H9 (cell line): ENCODE results near the gene IPPK. TPM values are rescaled to one million over a fixed set of nuclear protein-coding genes. Genes with fewer than 3 reads are reported as not detected.
A peak's percentile ranks its signal among the peaks of the same experiment; 100 is the strongest.

Experiments
- DNase-seq: peaks from one replicate; pipeline ENCODE4 v3.0.0-alpha.2; 2017
- H2AFZ ChIP-seq: one replicate; pipeline ENCODE4 v1.6.1; 2013; ENCODE audit warnings: mild to moderate bottlenecking, low read length, control low read depth, moderate library complexity
- H2AK5ac ChIP-seq: 2 replicates; pipeline ENCODE4 v1.6.1; 2013; ENCODE audit warnings: low read length, control low read depth, mixed read lengths; ENCODE audit not compliant: insufficient read length
- H2BK120ac ChIP-seq: one replicate; pipeline ENCODE4 v1.6.1; 2013; ENCODE audit warnings: low read depth, mild to moderate bottlenecking, low read length, control low read depth, inconsistent platforms; ENCODE audit not compliant: poor library complexity, severe bottlenecking
- H2BK12ac ChIP-seq: 2 replicates; pipeline ENCODE4 v1.6.1; 2013; ENCODE audit warnings: low read length, control low read depth, mixed read lengths, low read depth; ENCODE audit not compliant: insufficient read length
- H2BK15ac ChIP-seq: 2 replicates; pipeline ENCODE4 v1.6.1; 2013; ENCODE audit warnings: low read depth, low read length, control low read depth
- H2BK20ac ChIP-seq: one replicate; pipeline ENCODE4 v1.6.1; 2013; ENCODE audit warnings: low read depth, mild to moderate bottlenecking, low read length, control low read depth, inconsistent platforms; ENCODE audit not compliant: poor library complexity, severe bottlenecking
- H2BK5ac ChIP-seq: 2 replicates; pipeline ENCODE4 v1.6.1; 2013; ENCODE audit warnings: low read length, control low read depth, mixed read lengths; ENCODE audit not compliant: insufficient read length
- H3K14ac ChIP-seq: 2 replicates; pipeline ENCODE4 v1.6.1; 2013; ENCODE audit warnings: low read length, control low read depth; ENCODE audit not compliant: insufficient read depth
- H3K18ac ChIP-seq: 2 replicates; pipeline ENCODE4 v1.6.1; 2013; ENCODE audit warnings: low read depth, mild to moderate bottlenecking, mixed read lengths, low read length, control low read depth; ENCODE audit not compliant: insufficient read length
- H3K23ac ChIP-seq: 2 replicates; pipeline ENCODE4 v1.6.1; 2013; ENCODE audit warnings: low read length, control low read depth, mixed read lengths, low read depth; ENCODE audit not compliant: insufficient read length
- H3K23me2 ChIP-seq: 2 replicates; pipeline ENCODE4 v1.6.1; 2013; ENCODE audit warnings: low read depth, mild to moderate bottlenecking, mixed read lengths, low read length, control low read depth; ENCODE audit not compliant: insufficient read length, poor library complexity, severe bottlenecking
- H3K27ac ChIP-seq: 2 replicates; pipeline ENCODE4 v1.5.1; 2013; ENCODE audit warnings: low read length, control low read depth, mixed read lengths, low read depth; ENCODE audit not compliant: insufficient read length
- H3K27me3 ChIP-seq: 2 replicates; pipeline ENCODE4 v1.6.1; 2013; ENCODE audit warnings: low read length, control low read depth, inconsistent platforms; ENCODE audit not compliant: insufficient read depth
- H3K4ac ChIP-seq: 2 replicates; pipeline ENCODE4 v1.6.1; 2013; ENCODE audit warnings: low read depth, mild to moderate bottlenecking, control low read depth, inconsistent platforms, low read length, moderate library complexity
- H3K4me1 ChIP-seq: 2 replicates; pipeline ENCODE4 v1.6.1; 2013; ENCODE audit warnings: low read length, control low read depth, inconsistent platforms; ENCODE audit not compliant: insufficient read depth
- H3K4me2 ChIP-seq: 2 replicates; pipeline ENCODE4 v1.6.1; 2013; ENCODE audit warnings: low read length, control low read depth, mixed read lengths; ENCODE audit not compliant: insufficient read length, insufficient read depth
- H3K56ac ChIP-seq: 2 replicates; pipeline ENCODE4 v1.6.1; 2013; ENCODE audit warnings: low read depth, mild to moderate bottlenecking, mixed read lengths, low read length, control low read depth; ENCODE audit not compliant: insufficient read length
- H3K79me1 ChIP-seq: 2 replicates; pipeline ENCODE4 v1.6.1; 2013; ENCODE audit warnings: low read depth, mild to moderate bottlenecking, moderate library complexity, low read length, control low read depth, inconsistent platforms; ENCODE audit not compliant: insufficient read depth, poor library complexity, severe bottlenecking
- H3K79me2 ChIP-seq: 2 replicates; pipeline ENCODE4 v1.6.1; 2013; ENCODE audit warnings: low read length, control low read depth, inconsistent platforms; ENCODE audit not compliant: insufficient read depth
- H3K9ac ChIP-seq: 2 replicates; pipeline ENCODE4 v1.6.1; 2013; ENCODE audit warnings: low read length, control low read depth, mixed read lengths; ENCODE audit not compliant: insufficient read length; ENCODE audit errors: extremely low read depth
- H3K9me3 ChIP-seq: one replicate; pipeline ENCODE4 v1.6.1; 2013; ENCODE audit warnings: low read depth, low read length, inconsistent platforms; ENCODE audit not compliant: control insufficient read depth
- H3T11ph ChIP-seq: one replicate; pipeline ENCODE4 v1.6.1; 2013; ENCODE audit warnings: mild to moderate bottlenecking, low read length, control low read depth, inconsistent platforms
- H4K20me1 ChIP-seq: one replicate; pipeline ENCODE4 v1.6.1; 2013; ENCODE audit not compliant: control insufficient read depth, insufficient read length, insufficient read depth
- H4K5ac ChIP-seq: 2 replicates; pipeline ENCODE4 v1.6.1; 2013; ENCODE audit warnings: low read depth, mild to moderate bottlenecking, mixed read lengths, low read length, control low read depth; ENCODE audit not compliant: insufficient read length
- H4K8ac ChIP-seq: replicated peaks from 2 replicates; pipeline ENCODE4 v1.6.1; 2013; ENCODE audit warnings: low read length, control low read depth, mixed read lengths, low read depth; ENCODE audit not compliant: insufficient read length
- H4K91ac ChIP-seq: 2 replicates; pipeline ENCODE4 v1.6.1; 2013; ENCODE audit warnings: low read depth, mild to moderate bottlenecking, moderate library complexity, mixed read lengths, low read length, control low read depth; ENCODE audit not compliant: insufficient read length
- H3K27ac Mint-ChIP-seq, 3 experiments: 2 replicates in 2 of 3; 3 replicates in 1 of 3; pipeline ENCODE4 v1.8.0; 2020 to 2021; ENCODE audit warnings: mixed read lengths in 3 of 3, mild to moderate bottlenecking in 1 of 3, moderate library complexity in 1 of 3
- H3K27me3 Mint-ChIP-seq: 2 replicates; pipeline ENCODE4 v1.8.0; 2021; ENCODE audit warnings: low read depth, mild to moderate bottlenecking, moderate library complexity, mixed read lengths
- H3K36me3 Mint-ChIP-seq, 3 experiments: 2 replicates in 2 of 3; 3 replicates in 1 of 3; pipeline ENCODE4 v1.8.0; 2020 to 2021; ENCODE audit warnings: low read depth in 3 of 3, mixed read lengths in 3 of 3; ENCODE audit not compliant: insufficient read depth in 1 of 3
- H3K4me1 Mint-ChIP-seq, 2 experiments: 2 replicates each; pipeline ENCODE4 v1.8.0; 2020; ENCODE audit warnings: mixed read lengths in 2 of 2
- H3K4me3 Mint-ChIP-seq, 2 experiments: 2 replicates in 1 of 2; 3 replicates in 1 of 2; pipeline ENCODE4 v1.8.0; 2020 to 2021; ENCODE audit warnings: mild to moderate bottlenecking in 2 of 2, mixed read lengths in 2 of 2, moderate library complexity in 1 of 2
- H3K9me3 Mint-ChIP-seq, 2 experiments: 2 replicates in 1 of 2; 3 replicates in 1 of 2; pipeline ENCODE4 v1.8.0; 2020; ENCODE audit warnings: mild to moderate bottlenecking in 2 of 2, mixed read lengths in 2 of 2, moderate library complexity in 1 of 2
- CTCF ChIP-seq: fragments of 200-600 bp; sonication (generic); conservative IDR thresholded peaks from 3 replicates; pipeline ENCODE4 v1.8.0; 2021; ENCODE audit warnings: antibody characterized with exemption, mild to moderate bottlenecking
- WGBS: extraction: QIAGEN DNeasy Blood & Tissue Kit; methylation state at CpG from one replicate; pipeline ENCODE4 v1.1.7; 2013; ENCODE audit warnings: missing lambda C conversion rate, low lambda C conversion rate, mixed read lengths; ENCODE audit not compliant: insufficient read length; ENCODE audit errors: extremely low coverage; 5-methylcytosine and 5-hydroxymethylcytosine counted together
- total RNA-seq: library from RNA; stranded (reverse); gene quantifications from 2 replicates; pipeline ENCODE4 v1.2.1, GENCODE V29; 2021

Gene IPPK
- total RNA-seq, 1 experiment from 2014 or later: 10.7 TPM

DNA sequence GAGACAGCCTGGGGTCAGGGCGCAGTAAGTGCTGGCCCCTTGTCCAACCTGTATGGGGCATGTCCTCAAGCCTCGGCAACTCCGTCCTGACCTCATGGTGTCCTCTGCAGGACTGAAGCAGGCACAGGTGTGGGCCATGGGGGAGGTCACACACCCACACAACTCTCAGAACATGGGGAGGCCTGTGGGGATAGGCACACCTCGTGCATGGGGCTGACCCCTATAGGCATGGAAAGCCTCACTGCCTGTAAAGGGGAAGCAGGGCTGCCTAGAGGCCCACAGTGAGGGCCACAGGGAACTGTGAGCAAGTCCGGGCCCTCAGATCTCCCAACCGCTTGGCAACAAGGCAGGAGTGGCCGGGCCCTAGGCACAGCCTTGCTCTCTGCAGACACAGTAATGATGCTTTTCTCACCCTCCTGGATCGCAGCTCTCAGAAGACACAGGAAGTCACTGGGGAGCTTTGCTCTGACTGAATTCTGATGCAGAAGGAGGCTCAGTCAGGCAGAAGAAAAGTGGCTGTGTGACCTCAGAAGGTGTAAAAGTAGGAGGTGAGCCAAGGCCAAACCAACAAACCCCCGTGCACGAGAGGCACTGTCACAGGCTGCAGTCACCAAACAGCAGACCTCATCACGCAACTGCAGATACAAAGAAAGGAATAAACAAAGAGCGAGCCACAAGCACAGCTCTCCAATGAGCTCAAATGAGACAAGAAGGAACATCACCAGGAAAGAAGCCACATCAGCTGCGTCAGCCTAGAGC is 5.4 kb downstream of the IPPK start:
- peak overlapping the region; percentile 20 to 67 (median 31); a peak in 5 of 7 replicates for H3K27ac Mint-ChIP-seq
- no peak for DNase-seq
- H3K9me3 Mint-ChIP-seq: no peaks in the 10 kb centered on the region
- Histone ChIP-seq H3K79me1 (peaks cover 14% of the 10 kb centered on the region), H3K56ac (no peak overlapping the region), H3K23ac (no peak overlapping the region), H4K8ac (no peak overlapping the region), H3K27me3 (no peaks in the 10 kb centered on the region), H4K5ac (no peak overlapping the region), H3K4ac (no peak overlapping the region; the same call in 1 of the 2 replicates), H3K9ac (no peak overlapping the region), H2AFZ (no peak overlapping the region), H2BK15ac (no peak overlapping the region), H3K18ac (no peak overlapping the region), H2BK20ac (no peak overlapping the region), H3K14ac (peak overlapping the region; percentile 18; the same call in 1 of the 2 replicates), H4K20me1 (no peaks in the 10 kb centered on the region), H2BK120ac (no peak overlapping the region), H2BK12ac (no peak overlapping the region), H4K91ac (no peak overlapping the region), H3T11ph (no peak overlapping the region), H3K27ac (no peak overlapping the region), H3K4me2 (no peak overlapping the region), H3K4me1 (peaks cover 14% of the 10 kb centered on the region; the same call in 1 of the 2 replicates), H3K79me2 (peaks cover 12% of the 10 kb centered on the region; the same call in 1 of the 2 replicates), H3K23me2 (peaks cover 5% of the 10 kb centered on the region), H2AK5ac (no peak overlapping the region), H3K9me3 (no peaks in the 10 kb centered on the region), H2BK5ac (no peak overlapping the region)
- H3K27me3 Mint-ChIP-seq: no peaks in the 10 kb centered on the region
- peaks cover 24 to 33% of the 10 kb centered on the region in 2 experiments for H3K4me1 Mint-ChIP-seq
- no CpG with 5 or more reads among the region's 13 CpGs for WGBS
- peaks cover 0 to 10% (median 0%) of the 10 kb centered on the region in 3 experiments; a peak in 5 of 7 replicates for H3K36me3 Mint-ChIP-seq
- no peak overlapping the region for H3K4me3 Mint-ChIP-seq
- no peak for TF ChIP-seq CTCF
